Measurements from ENCODE around the gene SLC6A20. TPM values are rescaled to one million over a fixed set of nuclear protein-coding genes. Genes with fewer than 3 reads are reported as not detected.

Gene SLC6A20
- total RNA-seq, 1 donor from 2014 or later = not detected

- DNase-seq (ENCODE audit: missing footprints) (no peak), ATAC-seq (no peak)
- intact Hi-C loops (cut with DNase I) = no loop called here
These were observed 12.7 kb downstream of the SLC6A20 start for GRCh38 chr3:45783667-45784066.

- DNase-seq (ENCODE audit: missing footprints) (no peak), ATAC-seq (no peak)
- intact Hi-C loops (cut with DNase I) = no loop called here
These were observed 14.0 kb downstream of the SLC6A20 start for GRCh38 chr3:45782381-45782780.

- ATAC-seq (no peak), DNase-seq (ENCODE audit: missing footprints) (no peak)
- intact Hi-C loops (cut with DNase I) = no loop called here
These were observed 14.5 kb downstream of the SLC6A20 start for GRCh38 chr3:45781841-45782240.

GRCh38 chr3:45781271-45781670, 15.1 kb downstream of the SLC6A20 start:
- ATAC-seq (no peak), DNase-seq (ENCODE audit: missing footprints) (no peak)
- intact Hi-C loops (cut with DNase I) = no loop called here

- DNase-seq (ENCODE audit: missing footprints) (no peak), ATAC-seq (no peak)
- intact Hi-C loops (cut with DNase I) = no loop called here
These were observed 16.3 kb downstream of the SLC6A20 start for GRCh38 chr3:45779746-45780735.

GRCh38 chr3:45778761-45779201, 17.6 kb downstream of the SLC6A20 start:
- intact Hi-C loops (cut with DNase I) = no loop called here
- DNase-seq (ENCODE audit: missing footprints) (no peak), ATAC-seq (no peak)

- DNase-seq (ENCODE audit: missing footprints) (no peak), ATAC-seq (no peak)
- intact Hi-C loops (cut with DNase I) = no loop called here
These were observed 18.5 kb downstream of the SLC6A20 start for GRCh38 chr3:45777746-45778386.

GRCh38 chr3:45777111-45777745, 19.1 kb downstream of the SLC6A20 start:
- DNase-seq (ENCODE audit: missing footprints) (no peak), ATAC-seq (no peak)
- intact Hi-C loops (cut with DNase I) = no loop called here

- intact Hi-C loops (cut with DNase I) = no loop called here
- ATAC-seq (no peak), DNase-seq (ENCODE audit: missing footprints) (no peak)
These were observed 19.7 kb downstream of the SLC6A20 start for GRCh38 chr3:45776611-45777010.

- intact Hi-C loops (cut with DNase I) = no loop called here
- no peak for ATAC-seq
- no peak for DNase-seq (ENCODE audit: missing footprints)
These were observed 20.1 kb downstream of the SLC6A20 start for GRCh38 chr3:45776301-45776595.

- no peak for ATAC-seq
- DNase-seq (ENCODE audit: missing footprints) = no peak
- intact Hi-C loops (cut with DNase I) = no loop called here
These were observed 20.6 kb downstream of the SLC6A20 start for GRCh38 chr3:45775571-45776300.

GRCh38 chr3:45774581-45775521, 21.5 kb downstream of the SLC6A20 start:
- intact Hi-C loops (cut with DNase I) = no loop called here
- ATAC-seq (no peak), DNase-seq (ENCODE audit: missing footprints) (no peak)

- intact Hi-C loops (cut with DNase I) = no loop called here
- no peak for ATAC-seq
These were observed 22.5 kb downstream of the SLC6A20 start for GRCh38 chr3:45773714-45774449.

GRCh38 chr3:45773072-45773471, 23.3 kb downstream of the SLC6A20 start:
- ATAC-seq (no peak), DNase-seq (ENCODE audit: missing footprints) (no peak)
- intact Hi-C loops (cut with DNase I) = no loop called here

More at GRCh38 chr3:45773714-45774449, 22.5 kb downstream of the SLC6A20 start:
- no peak for DNase-seq (ENCODE audit: missing footprints)

GRCh38 chr3:45772341-45773035, 23.8 kb downstream of the SLC6A20 start:
- intact Hi-C loops (cut with DNase I) = no loop called here
- DNase-seq (ENCODE audit: missing footprints) (no peak), ATAC-seq (no peak)

- ATAC-seq (no peak), DNase-seq (ENCODE audit: missing footprints) (no peak)
- intact Hi-C loops (cut with DNase I) = no loop called here
These were observed 24.5 kb downstream of the SLC6A20 start for GRCh38 chr3:45771831-45772230.
